ENCODE data around the gene AMT. TPM values are rescaled to one million over a fixed set of nuclear protein-coding genes. Genes with fewer than 3 reads are reported as not detected.

Gene AMT
- total and polyA plus RNA-seq, 4 donors: 3.8 to 12.4 (median 8.8) TPM

GRCh38 chr3:49460956-49461355 is 38.7 kb upstream of the AMT start:
- DNase-seq (no peak), ATAC-seq (ENCODE audit: insufficient read depth, low FRiP score) (no peak)
- Histone ChIP-seq H3K9ac (ENCODE audit: insufficient read depth in 1 of 2, low read length in 2 of 2) (no peak overlapping the region), H3K4me1 (ENCODE audit: control insufficient read depth in 5 of 5, insufficient read depth in 5 of 5, low read length in 5 of 5) (peaks cover 0 to 17% (median 16%) of the 10 kb centered on the region in 5 donors), H3K9me3 (ENCODE audit: control insufficient read depth in 4 of 4, insufficient read depth in 3 of 4, low read length in 3 of 4) (no peaks in the 10 kb centered on the region), H3K27ac (ENCODE audit: low read depth in 1 of 2, low read length in 1 of 2) (peak overlapping the region in 1 of 2 donors; percentile 68), H3K27me3 (ENCODE audit: control insufficient read depth in 3 of 3, insufficient read depth in 3 of 3, low read length in 2 of 3) (no peaks in the 10 kb centered on the region), H3K36me3 (ENCODE audit: control insufficient read depth in 4 of 4, insufficient read depth in 4 of 4, low read length in 4 of 4) (no peaks in the 10 kb centered on the region), H3K4me3 (no peak overlapping the region)
- WGBS, 2 donors: 89 to 90% methylated on average over 4 of the region's 4 CpGs
- TF ChIP-seq, protein P1, sequence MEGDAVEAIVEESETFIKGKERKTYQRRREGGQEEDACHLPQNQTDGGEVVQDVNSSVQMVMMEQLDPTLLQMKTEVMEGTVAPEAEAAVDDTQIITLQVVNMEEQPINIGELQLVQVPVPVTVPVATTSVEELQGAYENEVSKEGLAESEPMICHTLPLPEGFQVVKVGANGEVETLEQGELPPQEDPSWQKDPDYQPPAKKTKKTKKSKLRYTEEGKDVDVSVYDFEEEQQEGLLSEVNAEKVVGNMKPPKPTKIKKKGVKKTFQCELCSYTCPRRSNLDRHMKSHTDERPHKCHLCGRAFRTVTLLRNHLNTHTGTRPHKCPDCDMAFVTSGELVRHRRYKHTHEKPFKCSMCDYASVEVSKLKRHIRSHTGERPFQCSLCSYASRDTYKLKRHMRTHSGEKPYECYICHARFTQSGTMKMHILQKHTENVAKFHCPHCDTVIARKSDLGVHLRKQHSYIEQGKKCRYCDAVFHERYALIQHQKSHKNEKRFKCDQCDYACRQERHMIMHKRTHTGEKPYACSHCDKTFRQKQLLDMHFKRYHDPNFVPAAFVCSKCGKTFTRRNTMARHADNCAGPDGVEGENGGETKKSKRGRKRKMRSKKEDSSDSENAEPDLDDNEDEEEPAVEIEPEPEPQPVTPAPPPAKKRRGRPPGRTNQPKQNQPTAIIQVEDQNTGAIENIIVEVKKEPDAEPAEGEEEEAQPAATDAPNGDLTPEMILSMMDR (IDR thresholded peaks at IDR 0.05; ENCODE audit: control extremely low read depth, extremely low read depth): no peak

DNA sequence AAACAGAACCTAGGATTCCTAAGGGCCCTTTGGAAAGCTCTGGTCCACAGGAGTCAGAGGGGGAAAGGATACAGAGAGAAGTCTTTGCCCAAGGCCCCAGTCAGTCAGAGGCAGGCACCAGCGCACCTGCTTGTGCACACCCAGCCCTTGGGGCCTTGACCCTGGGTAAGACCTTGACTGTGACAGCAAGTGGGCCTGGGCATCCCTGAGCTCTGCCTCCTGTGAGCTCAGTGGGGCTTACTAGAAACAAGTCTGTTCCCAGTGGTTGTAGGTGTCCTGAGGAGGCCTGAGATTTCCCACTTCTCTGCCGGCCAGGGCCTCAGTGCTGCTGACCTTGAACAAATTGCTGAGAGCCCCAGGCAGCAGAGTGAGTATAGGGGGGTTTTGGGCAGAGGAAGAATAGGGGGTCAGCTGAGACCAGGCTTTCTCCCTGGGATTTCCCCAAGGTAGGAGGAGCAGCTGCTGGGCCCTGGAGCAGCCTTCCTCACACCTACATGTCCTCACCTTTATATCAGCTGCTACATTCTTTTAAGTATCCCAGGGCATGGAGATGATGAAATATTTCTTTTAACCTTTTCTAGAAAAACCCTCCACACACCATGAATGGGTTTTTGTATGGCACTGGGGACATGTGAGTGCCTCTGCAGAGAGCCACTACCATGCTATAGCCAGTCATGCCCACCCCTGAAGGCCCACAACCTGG is 38.1 kb upstream of the AMT start:
- H3K4me1 ChIP-seq (ENCODE audit: control insufficient read depth in 5 of 5, insufficient read depth in 5 of 5, low read length in 5 of 5): peaks cover 3 to 17% (median 16%) of the 10 kb centered on the region in 5 donors
- H3K9ac ChIP-seq (ENCODE audit: insufficient read depth in 1 of 2, low read length in 2 of 2): no peak overlapping the region
- no peaks in the 10 kb centered on the region for H3K36me3 ChIP-seq (ENCODE audit: control insufficient read depth in 4 of 4, insufficient read depth in 4 of 4, low read length in 4 of 4)
- H3K27ac ChIP-seq (ENCODE audit: low read depth in 1 of 2, low read length in 1 of 2): no peak overlapping the region
- no peaks in the 10 kb centered on the region for H3K27me3 ChIP-seq (ENCODE audit: control insufficient read depth in 3 of 3, insufficient read depth in 3 of 3, low read length in 2 of 3)
- DNase-seq (no peak), ATAC-seq (ENCODE audit: insufficient read depth, low FRiP score) (no peak)
- 91 to 95% methylated on average over 2 of the region's 2 CpGs for WGBS, 2 donors
- no peak overlapping the region for H3K4me3 ChIP-seq
- TF ChIP-seq, protein P1 (IDR thresholded peaks at IDR 0.05; ENCODE audit: control extremely low read depth, extremely low read depth): no peak
- H3K9me3 ChIP-seq (ENCODE audit: control insufficient read depth in 4 of 4, insufficient read depth in 3 of 4, low read length in 3 of 4): no peaks in the 10 kb centered on the region

DNA sequence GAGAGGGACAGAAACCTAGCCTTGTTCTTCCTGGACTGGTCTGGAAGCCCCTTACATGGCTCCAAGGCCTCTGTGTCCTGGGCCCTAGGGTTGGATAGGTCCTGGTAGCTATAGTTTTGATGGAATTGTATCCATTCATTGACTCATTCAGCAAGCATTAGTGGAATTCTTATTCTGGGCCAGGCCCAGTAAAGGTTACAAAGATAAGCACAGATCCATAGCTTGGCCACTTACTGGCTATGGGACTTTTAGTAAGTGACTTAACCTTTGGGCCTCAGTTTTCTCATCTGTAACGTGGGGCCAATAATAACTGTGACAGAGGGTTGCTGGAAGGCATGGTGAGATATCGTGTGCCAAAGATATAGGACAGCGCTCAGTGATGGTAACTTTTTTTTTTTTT is 34.2 kb upstream of the AMT start:
- no peak overlapping the region for H3K4me3 ChIP-seq
- no peak overlapping the region for H3K27ac ChIP-seq (ENCODE audit: low read depth in 1 of 2, low read length in 1 of 2)
- TF ChIP-seq, protein P1 (IDR thresholded peaks at IDR 0.05; ENCODE audit: control extremely low read depth, extremely low read depth): no peak
- no peak for DNase-seq
- no peak for ATAC-seq (ENCODE audit: insufficient read depth, low FRiP score)
- no peaks in the 10 kb centered on the region for H3K27me3 ChIP-seq (ENCODE audit: control insufficient read depth in 3 of 3, insufficient read depth in 3 of 3, low read length in 2 of 3)
- WGBS, 2 donors: 90 to 97% methylated on average over 3 of the region's 3 CpGs
- no peaks in the 10 kb centered on the region for H3K36me3 ChIP-seq (ENCODE audit: control insufficient read depth in 4 of 4, insufficient read depth in 4 of 4, low read length in 4 of 4)
- peaks cover 3 to 23% (median 12%) of the 10 kb centered on the region in 5 donors for H3K4me1 ChIP-seq (ENCODE audit: control insufficient read depth in 5 of 5, insufficient read depth in 5 of 5, low read length in 5 of 5)
- H3K9ac ChIP-seq (ENCODE audit: insufficient read depth in 1 of 2, low read length in 2 of 2): no peak overlapping the region
- H3K9me3 ChIP-seq (ENCODE audit: control insufficient read depth in 4 of 4, insufficient read depth in 3 of 4, low read length in 3 of 4): no peaks in the 10 kb centered on the region
